AG09309 (cell line): ENCODE measurements around the gene PCNX2.

Experiments used
- DNase-seq: peaks from one replicate; pipeline ENCODE4 v3.0.0-alpha.2; 2010; ENCODE audit warnings: low read depth
- H3K4me3 ChIP-seq: 2 replicates; pipeline ENCODE4 v1.5.1; 2011; ENCODE audit warnings: mild to moderate bottlenecking, low read depth, low read length, moderate library complexity; ENCODE audit not compliant: control insufficient read depth
- TF ChIP-seq, protein P1 (sequence below): IDR thresholded peaks from 2 replicates; pipeline ENCODE4 v1.5.1; 2011; ENCODE audit warnings: mild to moderate bottlenecking, low read depth, low read length, inconsistent platforms; ENCODE audit not compliant: insufficient read depth, control insufficient read depth; ENCODE audit errors: missing control alignments

Gene PCNX2

DNA sequence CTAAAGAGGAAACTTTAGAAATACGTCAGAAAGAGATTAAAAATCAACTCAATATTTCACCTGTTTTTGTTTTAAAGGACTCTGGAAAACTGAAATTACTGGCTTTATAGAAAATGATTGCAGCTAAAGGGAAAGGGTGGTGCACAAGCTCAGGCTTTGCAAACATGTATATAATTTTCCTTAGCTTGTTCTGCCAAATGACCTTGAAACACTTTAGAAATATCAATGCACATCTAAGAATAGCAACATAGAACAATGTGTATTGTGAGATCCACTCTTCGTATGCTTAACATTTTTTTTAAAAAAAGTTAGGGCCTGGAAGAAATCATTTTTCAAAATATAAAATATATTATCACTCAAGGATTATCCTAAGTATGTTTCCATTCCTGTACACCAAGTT lies 201.3 kb downstream of the PCNX2 start:
- TF ChIP-seq, protein P1, sequence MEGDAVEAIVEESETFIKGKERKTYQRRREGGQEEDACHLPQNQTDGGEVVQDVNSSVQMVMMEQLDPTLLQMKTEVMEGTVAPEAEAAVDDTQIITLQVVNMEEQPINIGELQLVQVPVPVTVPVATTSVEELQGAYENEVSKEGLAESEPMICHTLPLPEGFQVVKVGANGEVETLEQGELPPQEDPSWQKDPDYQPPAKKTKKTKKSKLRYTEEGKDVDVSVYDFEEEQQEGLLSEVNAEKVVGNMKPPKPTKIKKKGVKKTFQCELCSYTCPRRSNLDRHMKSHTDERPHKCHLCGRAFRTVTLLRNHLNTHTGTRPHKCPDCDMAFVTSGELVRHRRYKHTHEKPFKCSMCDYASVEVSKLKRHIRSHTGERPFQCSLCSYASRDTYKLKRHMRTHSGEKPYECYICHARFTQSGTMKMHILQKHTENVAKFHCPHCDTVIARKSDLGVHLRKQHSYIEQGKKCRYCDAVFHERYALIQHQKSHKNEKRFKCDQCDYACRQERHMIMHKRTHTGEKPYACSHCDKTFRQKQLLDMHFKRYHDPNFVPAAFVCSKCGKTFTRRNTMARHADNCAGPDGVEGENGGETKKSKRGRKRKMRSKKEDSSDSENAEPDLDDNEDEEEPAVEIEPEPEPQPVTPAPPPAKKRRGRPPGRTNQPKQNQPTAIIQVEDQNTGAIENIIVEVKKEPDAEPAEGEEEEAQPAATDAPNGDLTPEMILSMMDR = no peak
- DNase-seq = no peak
- H3K4me3 ChIP-seq = no peak overlapping the region

DNA sequence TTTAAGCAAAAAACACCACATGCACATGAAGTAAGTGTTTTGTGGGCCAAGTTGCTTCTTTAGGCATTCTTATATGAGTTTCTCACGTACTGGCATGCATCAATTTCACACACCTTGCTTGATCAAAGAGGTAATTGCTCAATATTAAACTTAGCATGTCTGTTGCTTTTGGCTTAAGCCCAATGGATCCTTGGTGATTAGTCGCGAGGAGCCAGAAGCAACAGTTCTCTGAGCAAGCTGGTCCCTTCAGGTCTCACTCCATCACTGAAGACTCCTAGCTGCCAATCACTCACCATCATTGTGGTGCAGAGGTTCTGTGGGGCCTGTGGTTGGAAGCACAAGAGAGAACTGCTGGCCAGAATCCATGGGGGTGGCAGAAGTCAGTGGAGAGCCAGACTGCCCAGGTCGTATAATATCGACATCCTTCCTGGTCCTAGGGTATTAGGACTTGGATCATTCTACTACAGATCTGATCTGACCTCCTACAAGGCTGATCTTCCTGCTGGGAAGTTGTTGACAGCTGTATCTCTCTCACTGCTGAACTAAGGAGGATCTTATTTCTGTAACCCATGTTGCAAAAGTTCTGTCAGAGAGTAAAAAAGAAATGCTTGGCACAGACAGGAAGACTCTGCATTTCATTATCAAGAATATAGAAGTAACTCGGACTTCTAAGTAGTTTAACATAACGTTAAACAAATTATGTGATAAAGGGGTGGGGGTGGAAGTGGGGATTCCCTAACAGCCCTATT lies 204.6 kb downstream of the PCNX2 start:
- H3K4me3 ChIP-seq = no peak overlapping the region
- DNase-seq = no peak
- TF ChIP-seq, protein P1 = no peak

GRCh38 chr1:233089251-233089650 lies 206.3 kb downstream of the PCNX2 start:
- no peak for DNase-seq
- no peak overlapping the region for H3K4me3 ChIP-seq
- TF ChIP-seq, protein P1 = no peak

DNA sequence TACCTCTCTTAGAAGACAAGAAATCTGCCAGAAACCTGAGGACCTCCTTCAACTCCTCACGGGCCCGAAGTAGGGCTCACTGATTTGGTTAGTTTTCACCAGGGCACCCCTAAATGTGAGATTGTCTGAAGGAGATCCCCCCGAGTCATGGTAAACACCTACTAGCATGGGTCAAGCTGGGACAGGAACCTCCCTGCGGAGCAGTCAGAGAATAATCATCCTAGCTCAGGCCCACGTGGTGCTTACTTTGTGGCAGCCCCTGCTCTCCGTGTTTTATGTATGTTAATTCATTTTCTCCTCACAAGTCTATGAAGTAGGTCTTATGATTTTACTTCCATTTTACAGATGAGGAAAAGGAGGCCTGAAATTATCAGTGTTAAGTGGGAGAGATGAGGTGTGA lies 206.9 kb downstream of the PCNX2 start:
- DNase-seq = no peak
- TF ChIP-seq, protein P1 = no peak

DNA sequence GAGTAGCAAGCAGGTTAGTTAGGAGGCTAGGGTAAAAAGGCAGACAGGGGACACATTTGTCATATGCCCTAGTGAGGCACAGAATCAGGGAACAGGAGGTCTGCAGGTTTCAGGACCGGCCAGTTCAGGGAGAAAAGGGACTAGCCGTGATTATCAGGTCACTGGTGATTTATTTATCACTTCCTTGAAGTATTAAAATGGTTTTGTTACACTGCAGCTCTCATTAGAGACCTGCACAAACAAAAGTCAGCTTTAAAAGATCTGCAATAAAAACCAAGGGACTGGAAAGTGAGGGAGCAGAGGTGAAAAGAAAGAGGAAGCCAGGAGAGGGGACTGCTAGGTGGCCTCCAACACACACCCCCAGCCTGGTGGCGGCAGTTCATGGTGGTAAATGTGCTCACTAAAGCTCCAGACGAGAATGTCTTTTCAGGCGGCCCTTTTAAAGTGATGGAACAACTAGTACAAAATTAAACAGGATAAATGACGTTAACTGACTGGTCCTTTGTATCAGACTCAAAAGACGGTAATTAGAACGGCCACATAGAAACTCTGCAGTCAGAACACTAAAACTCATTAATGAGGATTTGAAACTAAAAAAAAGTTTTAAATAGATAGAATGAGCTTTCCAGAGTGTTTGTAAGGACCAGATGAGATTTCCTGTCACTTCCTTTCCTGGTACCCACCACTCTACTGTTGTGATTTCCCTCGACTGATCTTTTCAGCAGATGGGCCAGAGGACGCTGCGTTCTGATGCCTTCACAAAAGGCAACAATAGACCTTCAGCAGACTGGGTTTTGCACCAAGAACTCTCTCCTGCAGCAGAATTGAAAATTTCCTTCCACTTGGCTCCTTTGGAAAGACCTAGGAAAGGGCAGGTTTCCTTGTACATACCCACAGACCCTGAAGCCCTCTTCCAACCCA lies 208.3 kb downstream of the PCNX2 start:
- DNase-seq = no peak
- TF ChIP-seq, protein P1 = no peak
- no peak overlapping the region for H3K4me3 ChIP-seq

More for the DNA sequence above, 206.9 kb downstream of the PCNX2 start:
- H3K4me3 ChIP-seq = no peak overlapping the region

GRCh38 chr1:233085566-233085965 lies 210.0 kb downstream of the PCNX2 start:
- DNase-seq = no peak
- TF ChIP-seq, protein P1 = no peak
- H3K4me3 ChIP-seq = no peak overlapping the region
